Measurements from ENCODE around the gene SLC30A1.

GRCh38 chr1:211606914-211607753 lies 28.2 kb upstream of the SLC30A1 start:
- TF ChIP-seq CTCF (IDR thresholded peaks at IDR 0.05): no peak
- no peak for TF ChIP-seq POLR2A (IDR thresholded peaks at IDR 0.05)
- TF ChIP-seq EP300 (IDR thresholded peaks at IDR 0.05): no peak
